K562 (cell line): ENCODE measurements around the gene SYNGR3. TPM values are rescaled to one million over a fixed set of nuclear protein-coding genes. Genes with fewer than 3 reads are reported as not detected.
A peak's percentile ranks its signal among the peaks of the same experiment; 100 is the strongest.

Source experiments
- BACH1 ChIP-seq: fragments of 200-800 bp; sonication (Bioruptor generic); IDR thresholded peaks from 2 replicates; pipeline ENCODE4 v1.6.1; 2016; ENCODE audit warnings: missing genetic modification characterization, missing compliant biosample characterization
- E2F3 ChIP-seq: fragments of 250-450 bp; sonication (Bioruptor Pico); IDR thresholded peaks from 2 replicates; pipeline ENCODE4 v1.4.0; 2020; ENCODE audit warnings: mild to moderate bottlenecking
- ELF2 ChIP-seq: fragments of 250-450 bp; sonication (Bioruptor Pico); IDR thresholded peaks from 2 replicates; pipeline ENCODE4 v1.5.0; 2021; ENCODE audit warnings: mild to moderate bottlenecking
- GTF2F1 ChIP-seq: IDR thresholded peaks from 2 replicates; pipeline ENCODE4 v1.6.1; 2011; ENCODE audit warnings: low read depth, low read length, improper control_type of control experiment
- IRF2 ChIP-seq: sonication (generic); formaldehyde crosslinking; IDR thresholded peaks from 2 replicates; pipeline ENCODE4 v1.8.1; 2022; ENCODE audit warnings: mild to moderate bottlenecking, missing genetic modification reagents
- L3MBTL2 ChIP-seq: fragments of 450-650 bp; IDR thresholded peaks from 2 replicates; pipeline ENCODE4 v1.6.1; 2016; ENCODE audit warnings: mild to moderate bottlenecking, moderate library complexity
- LCOR ChIP-seq: sonication (generic); formaldehyde crosslinking; IDR thresholded peaks from 2 replicates; pipeline ENCODE4 v1.8.0; 2022; ENCODE audit warnings: mild to moderate bottlenecking, missing genetic modification reagents
- MXD1 ChIP-seq: fragments of 250-450 bp; sonication (Bioruptor Pico); IDR thresholded peaks from 2 replicates; pipeline ENCODE4 v1.8.0; 2021; ENCODE audit warnings: borderline replicate concordance, mild to moderate bottlenecking, moderate library complexity; ENCODE audit not compliant: poor library complexity, severe bottlenecking
- MYC ChIP-seq, 2 experiments: fragments of 250-450 bp in 1 of 2; sonication (Bioruptor Pico) in 1 of 2; IDR thresholded peaks; 2 replicates each; pipeline versions ENCODE4 v1.5.1 to v1.6.1; 2012 to 2021; ENCODE audit warnings: low read depth in 2 of 2, borderline replicate concordance in 1 of 2, improper control_type of control experiment in 1 of 2, low read length in 1 of 2, mild to moderate bottlenecking in 1 of 2, moderate library complexity in 1 of 2
- NR3C1 ChIP-seq: sonication (generic); formaldehyde crosslinking; IDR thresholded peaks from 2 replicates; pipeline ENCODE4 v1.8.1; 2022; ENCODE audit warnings: missing genetic modification reagents
- POLR2A ChIP-seq: fragments of 450-650 bp; conservative IDR thresholded peaks from 2 replicates; pipeline ENCODE4 v1.6.1; 2016
- POLR3A ChIP-seq: IDR thresholded peaks from 2 replicates; pipeline ENCODE4 v1.6.1; 2011; ENCODE audit warnings: borderline replicate concordance, mild to moderate bottlenecking, moderate library complexity; ENCODE audit not compliant: insufficient read length, insufficient read depth; ENCODE audit errors: extremely low read depth
- RERE ChIP-seq: sonication (generic); formaldehyde crosslinking; IDR thresholded peaks from 2 replicates; pipeline ENCODE4 v1.8.0; 2023; ENCODE audit warnings: missing genetic modification reagents, mild to moderate bottlenecking, borderline replicate concordance
- RFX1 ChIP-seq: fragments of 450-650 bp; IDR thresholded peaks from 2 replicates; pipeline ENCODE4 v1.6.1; 2016; ENCODE audit warnings: mild to moderate bottlenecking, moderate library complexity
- ZBTB1 ChIP-seq: sonication (generic); formaldehyde crosslinking; IDR thresholded peaks from 2 replicates; pipeline ENCODE4 v1.8.1; 2023; ENCODE audit warnings: missing genetic modification reagents, low read depth, mild to moderate bottlenecking, borderline replicate concordance
- polyA plus RNA-seq, 8 experiments: library from polyadenylated mRNA; depleted of rRNA in 4 of 8; stranded (reverse) in 5 of 8; unstranded in 3 of 8; fragments of >200 nt; fragmentation: Nextera tagmentation in 2 of 8; fragmentation: Illumina TruSeq in 1 of 8; extraction: Ambion mirVana in 2 of 8; extraction: Trizol in 1 of 8; gene quantifications; 2 replicates each; pipeline versions ENCODE4 v1.2.1 to v1.2.3, GENCODE V29; 2011 to 2014; ENCODE audit warnings: inconsistent platforms in 1 of 8, missing spikeins in 1 of 8
- total RNA-seq, 7 experiments: library from RNA; depleted of rRNA in 6 of 7; stranded (reverse); fragments of >200 nt in 6 of 7; fragmentation: Illumina TruSeq in 2 of 7; extraction: Trizol in 2 of 7; gene quantifications; 2 replicates each; pipeline versions ENCODE4 v1.2.1 to v1.2.3, GENCODE V29; 2011 to 2021; ENCODE audit warnings: low replicate concordance in 1 of 7
- TF ChIP-seq, protein P1 (sequence below): sonication (generic); formaldehyde crosslinking; IDR thresholded peaks from 2 replicates; pipeline ENCODE4 v1.8.1; 2022; ENCODE audit warnings: missing genetic modification reagents
- TF ChIP-seq, protein P2 (sequence below): fragments of 450-650 bp; formaldehyde crosslinking; IDR thresholded peaks from 2 replicates; pipeline ENCODE4 v1.4.0; 2022; ENCODE audit warnings: missing genetic modification characterization

Gene SYNGR3
- total and polyA plus RNA-seq, 9 of the 15 experiments (the other 6 are each of a cell fraction or from before 2014, with no cell fraction given): 3.7 to 69.2 (median 36.3) TPM

DNA sequence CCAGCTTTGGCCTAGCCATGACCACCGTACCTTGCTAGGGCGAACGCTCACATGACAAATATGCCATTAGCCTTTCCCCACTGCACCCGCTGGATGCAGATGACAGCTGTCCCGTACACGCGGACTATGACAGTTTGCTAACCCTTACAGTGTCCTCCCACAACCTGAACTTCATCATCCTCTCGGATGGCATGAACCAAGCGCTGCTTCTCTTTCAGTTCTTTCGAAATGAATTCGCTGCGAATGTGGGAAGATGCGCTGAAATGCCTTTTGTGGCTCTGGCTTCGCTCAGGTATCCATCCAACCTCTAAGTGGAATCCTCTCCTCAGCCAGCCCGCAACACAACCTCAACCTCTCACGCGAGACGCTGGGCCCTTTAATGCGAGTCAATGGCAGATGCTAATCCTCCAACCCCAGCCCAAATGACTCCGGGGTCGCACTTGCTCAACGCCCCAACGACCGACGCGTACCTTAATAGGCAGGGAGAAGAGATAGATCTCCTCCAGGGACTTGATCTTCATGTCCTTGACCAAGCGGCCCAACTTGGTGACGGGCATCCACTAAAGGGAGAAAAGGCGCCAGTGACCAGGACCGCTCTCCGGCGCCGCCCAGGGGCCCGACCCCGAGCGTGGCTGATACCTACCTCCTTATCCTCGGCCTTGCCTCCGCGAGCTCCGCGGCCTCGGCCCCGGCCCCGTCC is 25.8 kb upstream of the SYNGR3 start (continued):
- TF ChIP-seq, protein P1, sequence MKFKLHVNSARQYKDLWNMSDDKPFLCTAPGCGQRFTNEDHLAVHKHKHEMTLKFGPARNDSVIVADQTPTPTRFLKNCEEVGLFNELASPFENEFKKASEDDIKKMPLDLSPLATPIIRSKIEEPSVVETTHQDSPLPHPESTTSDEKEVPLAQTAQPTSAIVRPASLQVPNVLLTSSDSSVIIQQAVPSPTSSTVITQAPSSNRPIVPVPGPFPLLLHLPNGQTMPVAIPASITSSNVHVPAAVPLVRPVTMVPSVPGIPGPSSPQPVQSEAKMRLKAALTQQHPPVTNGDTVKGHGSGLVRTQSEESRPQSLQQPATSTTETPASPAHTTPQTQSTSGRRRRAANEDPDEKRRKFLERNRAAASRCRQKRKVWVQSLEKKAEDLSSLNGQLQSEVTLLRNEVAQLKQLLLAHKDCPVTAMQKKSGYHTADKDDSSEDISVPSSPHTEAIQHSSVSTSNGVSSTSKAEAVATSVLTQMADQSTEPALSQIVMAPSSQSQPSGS (CRISPR knock-in tag): no peak
- TF ChIP-seq POLR2A (no peak; the same call in none of the 2 replicates), BACH1 (tag) (no peak), MYC (IDR thresholded peaks at IDR 0.05; ENCODE audit: low read depth, low read length) (no peak), MYC (CRISPR knock-in tag; IDR thresholded peaks at IDR 0.05; ENCODE audit: borderline replicate concordance, low read depth) (no peak), MXD1 (CRISPR knock-in tag) (no peak), L3MBTL2 (no peak), ZBTB1 (no peak), RFX1 (no peak), GTF2F1 (no peak), NR3C1 (CRISPR knock-in tag) (no peak), POLR3A (no peak), RERE (CRISPR knock-in tag) (no peak), LCOR (no peak), ELF2 (CRISPR knock-in tag) (0 out of 2 replicates have a peak, but pooled peaks have one; percentile 17), IRF2 (0 out of 2 replicates have a peak, but pooled peaks have one; percentile 32), E2F3 (CRISPR knock-in tag) (no peak)
- TF ChIP-seq, protein P2, sequence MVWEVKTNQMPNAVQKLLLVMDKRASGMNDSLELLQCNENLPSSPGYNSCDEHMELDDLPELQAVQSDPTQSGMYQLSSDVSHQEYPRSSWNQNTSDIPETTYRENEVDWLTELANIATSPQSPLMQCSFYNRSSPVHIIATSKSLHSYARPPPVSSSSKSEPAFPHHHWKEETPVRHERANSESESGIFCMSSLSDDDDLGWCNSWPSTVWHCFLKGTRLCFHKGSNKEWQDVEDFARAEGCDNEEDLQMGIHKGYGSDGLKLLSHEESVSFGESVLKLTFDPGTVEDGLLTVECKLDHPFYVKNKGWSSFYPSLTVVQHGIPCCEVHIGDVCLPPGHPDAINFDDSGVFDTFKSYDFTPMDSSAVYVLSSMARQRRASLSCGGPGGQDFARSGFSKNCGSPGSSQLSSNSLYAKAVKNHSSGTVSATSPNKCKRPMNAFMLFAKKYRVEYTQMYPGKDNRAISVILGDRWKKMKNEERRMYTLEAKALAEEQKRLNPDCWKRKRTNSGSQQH (CRISPR knock-in tag): no peak
